Measurements from ENCODE around the gene DTX4. TPM values are rescaled to one million over a fixed set of nuclear protein-coding genes. Genes with fewer than 3 reads are reported as not detected.

Gene DTX4
- polyA plus RNA-seq, 1 of the 3 experiments (the other 2 are of a cell fraction), result 0.05 TPM

DNA sequence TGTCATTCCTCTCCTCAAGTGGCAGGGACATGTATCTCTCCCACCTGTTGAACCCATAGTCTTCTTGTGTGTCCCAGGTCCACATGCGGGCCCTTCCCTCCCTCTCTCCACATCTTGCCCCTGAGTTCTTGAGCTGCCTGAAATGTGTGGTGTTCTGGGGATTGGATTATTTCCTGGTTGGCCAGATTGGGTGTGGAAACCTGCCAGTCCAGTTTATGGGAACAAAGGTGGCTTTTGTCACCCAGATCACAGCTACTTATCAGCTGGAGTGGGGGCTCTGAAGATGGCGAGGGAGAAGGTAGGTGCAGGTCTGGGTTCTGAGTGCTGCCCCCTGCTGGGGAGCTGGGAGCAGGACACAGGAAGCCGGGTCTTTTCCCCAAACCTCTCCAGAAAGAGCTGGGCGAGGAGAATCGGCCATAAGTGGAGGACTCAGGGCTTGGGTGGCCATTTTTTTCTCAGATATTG is 14.2 kb downstream of the DTX4 start:
- Histone ChIP-seq H3K9me2 (no peaks in the 10 kb centered on the region), H3K27ac (ENCODE audit: low read depth in 2 of 2, low read length in 1 of 2) (no peak overlapping the region), H3K4me3 (ENCODE audit: low read depth in 2 of 2, low read length in 1 of 2) (no peak overlapping the region; a peak in 1 of 4 replicates), H3K9me3 (no peaks in the 10 kb centered on the region), H3K9ac (no peak overlapping the region), H3K4me2 (no peak overlapping the region), H3K27me3 (ENCODE audit: insufficient read depth) (peaks cover 5% of the 10 kb centered on the region; the same call in 1 of the 2 replicates), H3F3A (replicated peaks; ENCODE audit: insufficient read depth) (no peaks in the 10 kb centered on the region), H4K20me1 (ENCODE audit: insufficient read depth) (no peaks in the 10 kb centered on the region), H2AFZ (ENCODE audit: low read depth) (no peak overlapping the region), H3K79me2 (ENCODE audit: insufficient read depth) (no peaks in the 10 kb centered on the region), H3K4me1 (ENCODE audit: control insufficient read depth in 1 of 2, insufficient read depth in 2 of 2, low read depth in 1 of 2, low read length in 1 of 2) (no peaks in the 10 kb centered on the region), H3K36me3 (replicated peaks in 1 of 2; ENCODE audit: control insufficient read depth in 1 of 2, insufficient read depth in 2 of 2, low read length in 1 of 2) (no peaks in the 10 kb centered on the region)
- ChIA-PET CTCF (interaction anchor here (0.6 to 6.2 kb wide), 8 partner anchors 8 to 116 kb away, joined by 3 to 58 read pairs (median 6); partner anchors contain the start of gene DTX4), POLR2A (no interaction called here)
- TF ChIP-seq CHD2 (IDR thresholded peaks at IDR 0.05; ENCODE audit: low read length, partially characterized antibody), result no peak
- TF ChIP-seq, protein P1, sequence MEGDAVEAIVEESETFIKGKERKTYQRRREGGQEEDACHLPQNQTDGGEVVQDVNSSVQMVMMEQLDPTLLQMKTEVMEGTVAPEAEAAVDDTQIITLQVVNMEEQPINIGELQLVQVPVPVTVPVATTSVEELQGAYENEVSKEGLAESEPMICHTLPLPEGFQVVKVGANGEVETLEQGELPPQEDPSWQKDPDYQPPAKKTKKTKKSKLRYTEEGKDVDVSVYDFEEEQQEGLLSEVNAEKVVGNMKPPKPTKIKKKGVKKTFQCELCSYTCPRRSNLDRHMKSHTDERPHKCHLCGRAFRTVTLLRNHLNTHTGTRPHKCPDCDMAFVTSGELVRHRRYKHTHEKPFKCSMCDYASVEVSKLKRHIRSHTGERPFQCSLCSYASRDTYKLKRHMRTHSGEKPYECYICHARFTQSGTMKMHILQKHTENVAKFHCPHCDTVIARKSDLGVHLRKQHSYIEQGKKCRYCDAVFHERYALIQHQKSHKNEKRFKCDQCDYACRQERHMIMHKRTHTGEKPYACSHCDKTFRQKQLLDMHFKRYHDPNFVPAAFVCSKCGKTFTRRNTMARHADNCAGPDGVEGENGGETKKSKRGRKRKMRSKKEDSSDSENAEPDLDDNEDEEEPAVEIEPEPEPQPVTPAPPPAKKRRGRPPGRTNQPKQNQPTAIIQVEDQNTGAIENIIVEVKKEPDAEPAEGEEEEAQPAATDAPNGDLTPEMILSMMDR (IDR thresholded peaks at IDR 0.05), result peak; percentile 59
- DNase-seq, result peak; percentile 68
- 35% methylated on average over 5 of the region's 5 CpGs for WGBS (ENCODE audit: low lambda C conversion rate)

DNA sequence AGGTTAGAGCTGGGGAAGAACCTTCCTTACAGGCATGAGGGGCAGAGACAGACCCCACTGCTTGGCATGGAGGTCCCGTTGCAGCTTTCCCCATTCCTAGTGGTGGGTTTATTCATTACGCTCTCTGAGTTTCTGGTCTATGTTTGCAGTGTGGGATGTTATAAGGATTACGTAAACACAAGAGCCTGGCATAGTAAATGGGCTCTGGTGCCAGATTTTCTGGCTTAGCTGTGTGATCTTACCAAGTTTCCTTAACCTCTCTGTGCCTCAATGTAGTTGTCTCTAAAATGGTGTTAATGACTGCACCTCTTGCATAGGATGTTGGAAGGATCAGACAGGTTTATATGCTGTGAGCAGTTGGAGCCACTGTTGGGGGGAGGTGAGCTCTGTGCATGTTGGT is 15.1 kb downstream of the DTX4 start:
- H3K9me2 ChIP-seq, result no peaks in the 10 kb centered on the region
- H3K27ac ChIP-seq (ENCODE audit: low read depth in 2 of 2, low read length in 1 of 2), result no peak overlapping the region
- no peak for DNase-seq
- H3K9ac ChIP-seq, result no peak overlapping the region
- ChIA-PET CTCF (interaction anchor here (0.9 to 6.2 kb wide), 7 partner anchors 11 to 115 kb away, joined by 3 to 58 read pairs (median 5); partner anchors contain the start of gene DTX4), POLR2A (no interaction called here)
- H3F3A ChIP-seq (replicated peaks; ENCODE audit: insufficient read depth), result no peaks in the 10 kb centered on the region
- WGBS (ENCODE audit: low lambda C conversion rate), result 69% methylated on average over 3 of the region's 3 CpGs
- H4K20me1 ChIP-seq (ENCODE audit: insufficient read depth), result no peaks in the 10 kb centered on the region
- H2AFZ ChIP-seq (ENCODE audit: low read depth), result no peak overlapping the region
- H3K4me3 ChIP-seq (ENCODE audit: low read depth in 2 of 2, low read length in 1 of 2), result no peak overlapping the region
- no peaks in the 10 kb centered on the region for H3K79me2 ChIP-seq (ENCODE audit: insufficient read depth)
- H3K9me3 ChIP-seq, result no peaks in the 10 kb centered on the region
- no peak overlapping the region for H3K4me2 ChIP-seq
- H3K27me3 ChIP-seq (ENCODE audit: insufficient read depth), result peaks cover 5% of the 10 kb centered on the region; the same call in 1 of the 2 replicates
- no peaks in the 10 kb centered on the region for H3K4me1 ChIP-seq (ENCODE audit: control insufficient read depth in 1 of 2, insufficient read depth in 2 of 2, low read depth in 1 of 2, low read length in 1 of 2)
- H3K36me3 ChIP-seq (replicated peaks in 1 of 2; ENCODE audit: control insufficient read depth in 1 of 2, insufficient read depth in 2 of 2, low read length in 1 of 2), result no peaks in the 10 kb centered on the region
- TF ChIP-seq, protein P2, sequence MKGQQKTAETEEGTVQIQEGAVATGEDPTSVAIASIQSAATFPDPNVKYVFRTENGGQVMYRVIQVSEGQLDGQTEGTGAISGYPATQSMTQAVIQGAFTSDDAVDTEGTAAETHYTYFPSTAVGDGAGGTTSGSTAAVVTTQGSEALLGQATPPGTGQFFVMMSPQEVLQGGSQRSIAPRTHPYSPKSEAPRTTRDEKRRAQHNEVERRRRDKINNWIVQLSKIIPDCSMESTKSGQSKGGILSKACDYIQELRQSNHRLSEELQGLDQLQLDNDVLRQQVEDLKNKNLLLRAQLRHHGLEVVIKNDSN (IDR thresholded peaks at IDR 0.05; ENCODE audit: borderline replicate concordance, low read depth), result no peak
- TF ChIP-seq FOSL2 (IDR thresholded peaks at IDR 0.05; ENCODE audit: borderline replicate concordance, low read depth), result no peak
- TF ChIP-seq, protein P3, sequence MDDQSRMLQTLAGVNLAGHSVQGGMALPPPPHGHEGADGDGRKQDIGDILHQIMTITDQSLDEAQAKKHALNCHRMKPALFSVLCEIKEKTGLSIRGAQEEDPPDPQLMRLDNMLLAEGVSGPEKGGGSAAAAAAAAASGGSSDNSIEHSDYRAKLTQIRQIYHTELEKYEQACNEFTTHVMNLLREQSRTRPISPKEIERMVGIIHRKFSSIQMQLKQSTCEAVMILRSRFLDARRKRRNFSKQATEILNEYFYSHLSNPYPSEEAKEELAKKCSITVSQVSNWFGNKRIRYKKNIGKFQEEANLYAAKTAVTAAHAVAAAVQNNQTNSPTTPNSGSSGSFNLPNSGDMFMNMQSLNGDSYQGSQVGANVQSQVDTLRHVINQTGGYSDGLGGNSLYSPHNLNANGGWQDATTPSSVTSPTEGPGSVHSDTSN (IDR thresholded peaks at IDR 0.05), result no peak
- TF ChIP-seq GABPA (IDR thresholded peaks at IDR 0.05; ENCODE audit: low read depth), result no peak
- no peak for TF ChIP-seq TCF12 (IDR thresholded peaks at IDR 0.05)
- TF ChIP-seq, protein P4, sequence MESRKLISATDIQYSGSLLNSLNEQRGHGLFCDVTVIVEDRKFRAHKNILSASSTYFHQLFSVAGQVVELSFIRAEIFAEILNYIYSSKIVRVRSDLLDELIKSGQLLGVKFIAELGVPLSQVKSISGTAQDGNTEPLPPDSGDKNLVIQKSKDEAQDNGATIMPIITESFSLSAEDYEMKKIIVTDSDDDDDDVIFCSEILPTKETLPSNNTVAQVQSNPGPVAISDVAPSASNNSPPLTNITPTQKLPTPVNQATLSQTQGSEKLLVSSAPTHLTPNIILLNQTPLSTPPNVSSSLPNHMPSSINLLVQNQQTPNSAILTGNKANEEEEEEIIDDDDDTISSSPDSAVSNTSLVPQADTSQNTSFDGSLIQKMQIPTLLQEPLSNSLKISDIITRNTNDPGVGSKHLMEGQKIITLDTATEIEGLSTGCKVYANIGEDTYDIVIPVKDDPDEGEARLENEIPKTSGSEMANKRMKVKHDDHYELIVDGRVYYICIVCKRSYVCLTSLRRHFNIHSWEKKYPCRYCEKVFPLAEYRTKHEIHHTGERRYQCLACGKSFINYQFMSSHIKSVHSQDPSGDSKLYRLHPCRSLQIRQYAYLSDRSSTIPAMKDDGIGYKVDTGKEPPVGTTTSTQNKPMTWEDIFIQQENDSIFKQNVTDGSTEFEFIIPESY (IDR thresholded peaks at IDR 0.05; ENCODE audit: borderline replicate concordance, low read depth), result no peak
- TF ChIP-seq, protein P5, sequence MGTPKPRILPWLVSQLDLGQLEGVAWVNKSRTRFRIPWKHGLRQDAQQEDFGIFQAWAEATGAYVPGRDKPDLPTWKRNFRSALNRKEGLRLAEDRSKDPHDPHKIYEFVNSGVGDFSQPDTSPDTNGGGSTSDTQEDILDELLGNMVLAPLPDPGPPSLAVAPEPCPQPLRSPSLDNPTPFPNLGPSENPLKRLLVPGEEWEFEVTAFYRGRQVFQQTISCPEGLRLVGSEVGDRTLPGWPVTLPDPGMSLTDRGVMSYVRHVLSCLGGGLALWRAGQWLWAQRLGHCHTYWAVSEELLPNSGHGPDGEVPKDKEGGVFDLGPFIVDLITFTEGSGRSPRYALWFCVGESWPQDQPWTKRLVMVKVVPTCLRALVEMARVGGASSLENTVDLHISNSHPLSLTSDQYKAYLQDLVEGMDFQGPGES (IDR thresholded peaks at IDR 0.05; ENCODE audit: low read depth, low read length), result no peak
- TF ChIP-seq NRF1 (IDR thresholded peaks at IDR 0.05; ENCODE audit: low read depth, low read length), result no peak
- TF ChIP-seq, protein P6, sequence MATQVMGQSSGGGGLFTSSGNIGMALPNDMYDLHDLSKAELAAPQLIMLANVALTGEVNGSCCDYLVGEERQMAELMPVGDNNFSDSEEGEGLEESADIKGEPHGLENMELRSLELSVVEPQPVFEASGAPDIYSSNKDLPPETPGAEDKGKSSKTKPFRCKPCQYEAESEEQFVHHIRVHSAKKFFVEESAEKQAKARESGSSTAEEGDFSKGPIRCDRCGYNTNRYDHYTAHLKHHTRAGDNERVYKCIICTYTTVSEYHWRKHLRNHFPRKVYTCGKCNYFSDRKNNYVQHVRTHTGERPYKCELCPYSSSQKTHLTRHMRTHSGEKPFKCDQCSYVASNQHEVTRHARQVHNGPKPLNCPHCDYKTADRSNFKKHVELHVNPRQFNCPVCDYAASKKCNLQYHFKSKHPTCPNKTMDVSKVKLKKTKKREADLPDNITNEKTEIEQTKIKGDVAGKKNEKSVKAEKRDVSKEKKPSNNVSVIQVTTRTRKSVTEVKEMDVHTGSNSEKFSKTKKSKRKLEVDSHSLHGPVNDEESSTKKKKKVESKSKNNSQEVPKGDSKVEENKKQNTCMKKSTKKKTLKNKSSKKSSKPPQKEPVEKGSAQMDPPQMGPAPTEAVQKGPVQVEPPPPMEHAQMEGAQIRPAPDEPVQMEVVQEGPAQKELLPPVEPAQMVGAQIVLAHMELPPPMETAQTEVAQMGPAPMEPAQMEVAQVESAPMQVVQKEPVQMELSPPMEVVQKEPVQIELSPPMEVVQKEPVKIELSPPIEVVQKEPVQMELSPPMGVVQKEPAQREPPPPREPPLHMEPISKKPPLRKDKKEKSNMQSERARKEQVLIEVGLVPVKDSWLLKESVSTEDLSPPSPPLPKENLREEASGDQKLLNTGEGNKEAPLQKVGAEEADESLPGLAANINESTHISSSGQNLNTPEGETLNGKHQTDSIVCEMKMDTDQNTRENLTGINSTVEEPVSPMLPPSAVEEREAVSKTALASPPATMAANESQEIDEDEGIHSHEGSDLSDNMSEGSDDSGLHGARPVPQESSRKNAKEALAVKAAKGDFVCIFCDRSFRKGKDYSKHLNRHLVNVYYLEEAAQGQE (IDR thresholded peaks at IDR 0.05; ENCODE audit: low read depth, low read length), result no peak
- TF ChIP-seq TAF1 (IDR thresholded peaks at IDR 0.05; ENCODE audit: borderline replicate concordance, low read depth, low read length), result no peak
- TF ChIP-seq NFIC (IDR thresholded peaks at IDR 0.05; ENCODE audit: borderline replicate concordance), result no peak
- TF ChIP-seq, protein P7, sequence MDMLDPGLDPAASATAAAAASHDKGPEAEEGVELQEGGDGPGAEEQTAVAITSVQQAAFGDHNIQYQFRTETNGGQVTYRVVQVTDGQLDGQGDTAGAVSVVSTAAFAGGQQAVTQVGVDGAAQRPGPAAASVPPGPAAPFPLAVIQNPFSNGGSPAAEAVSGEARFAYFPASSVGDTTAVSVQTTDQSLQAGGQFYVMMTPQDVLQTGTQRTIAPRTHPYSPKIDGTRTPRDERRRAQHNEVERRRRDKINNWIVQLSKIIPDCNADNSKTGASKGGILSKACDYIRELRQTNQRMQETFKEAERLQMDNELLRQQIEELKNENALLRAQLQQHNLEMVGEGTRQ (IDR thresholded peaks at IDR 0.05; ENCODE audit: borderline replicate concordance, low read depth, low read length), result no peak
